Spleen (tissue), 11 donors: ENCODE results near the gene SERHL2. TPM values are rescaled to one million over a fixed set of nuclear protein-coding genes. Genes with fewer than 3 reads are reported as not detected.
A peak's percentile ranks its signal among the peaks of the same experiment; 100 is the strongest.
"Not testable (repeated sequence)": the region's sequence is repeated elsewhere in the genome, so short reads cannot be mapped to it uniquely, and the experiment has no call there.

Experiments
- DNase-seq: peaks from one replicate; pipeline ENCODE4 v3.0.0-alpha.2; 2020
- H3K27ac ChIP-seq, 8 donors: fragments of 200-600 bp; sonication (generic) in 7 of 8; 1 replicate in 4 of 8; 2 replicates in 4 of 8; pipeline versions ENCODE4 v1.5.0 to v1.8.0; 2016 to 2021; ENCODE audit warnings: inconsistent platforms in 4 of 8, mild to moderate bottlenecking in 4 of 8, moderate library complexity in 1 of 8
- H3K27me3 ChIP-seq, 7 donors: fragments of 200-600 bp; sonication (generic) in 6 of 7; replicated peaks in 1 of 7; 1 replicate in 4 of 7; 2 replicates in 3 of 7; pipeline versions ENCODE4 v1.5.0 to v1.8.0; 2016 to 2021; ENCODE audit warnings: inconsistent platforms in 3 of 7, mild to moderate bottlenecking in 1 of 7
- H3K36me3 ChIP-seq, 6 donors: fragments of 200-600 bp; sonication (generic) in 5 of 6; 1 replicate in 4 of 6; 2 replicates in 2 of 6; pipeline versions ENCODE4 v1.5.0 to v1.8.0; 2016 to 2021; ENCODE audit warnings: inconsistent platforms in 2 of 6
- H3K4me1 ChIP-seq, 6 donors: fragments of 200-600 bp; sonication (generic) in 5 of 6; 1 replicate in 3 of 6; 2 replicates in 3 of 6; pipeline versions ENCODE4 v1.5.0 to v1.8.0; 2016 to 2021; ENCODE audit warnings: inconsistent platforms in 3 of 6
- H3K4me3 ChIP-seq, 8 donors: fragments of 200-600 bp; sonication (generic) in 7 of 8; 1 replicate in 4 of 8; 2 replicates in 4 of 8; pipeline versions ENCODE4 v1.5.0 to v1.8.0; 2016 to 2021; ENCODE audit warnings: inconsistent platforms in 4 of 8, mild to moderate bottlenecking in 4 of 8, moderate library complexity in 2 of 8
- H3K9me3 ChIP-seq, 8 donors: fragments of 200-600 bp; sonication (generic) in 7 of 8; 1 replicate in 4 of 8; 2 replicates in 4 of 8; pipeline versions ENCODE4 v1.5.0 to v1.8.0; 2016 to 2021; ENCODE audit warnings: inconsistent platforms in 4 of 8
- CTCF ChIP-seq, 11 experiments: fragments of 200-600 bp in 7 of 11; fragments of 450-650 bp in 4 of 11; sonication (generic) in 4 of 11; IDR thresholded peaks in 8 of 11; conservative IDR thresholded peaks in 3 of 11; 1 replicate in 7 of 11; 2 replicates in 4 of 11; pipeline versions ENCODE4 v1.4.0 to v1.8.0; 2016 to 2021; ENCODE audit warnings: antibody characterized with exemption in 11 of 11, inconsistent platforms in 4 of 11, mild to moderate bottlenecking in 1 of 11
- POLR2A ChIP-seq, 3 donors: fragments of 450-650 bp; IDR thresholded peaks; one replicate each; pipeline ENCODE4 v1.5.1; 2017; ENCODE audit warnings: antibody characterized with exemption in 3 of 3, mild to moderate bottlenecking in 1 of 3
- POLR2AphosphoS5 ChIP-seq, 3 donors: sonication (generic); formaldehyde crosslinking; IDR thresholded peaks; one replicate each; pipeline ENCODE4 v1.5.1; 2017; ENCODE audit warnings: antibody characterized with exemption in 3 of 3
- WGBS, 5 donors: extraction: QIAGEN DNeasy Blood & Tissue Kit in 3 of 5; methylation state at CpG; one replicate each; pipeline versions ENCODE4 v1.1.5 to v1.1.7; 2013 to 2018; 5-methylcytosine and 5-hydroxymethylcytosine counted together
- intact Hi-C: fragments of 100-400 bp; cut with DNase I; formaldehyde crosslinking; loops from one replicate; pipeline ENCODE4 v1.15.0; 2023; ENCODE audit warnings: low total_unique reads
- polyA plus RNA-seq, 3 donors: library from polyadenylated mRNA; stranded (reverse); fragments of 200-250 nt; gene quantifications; one replicate each; pipeline ENCODE4 v1.2.1, GENCODE V29; 2013
- total RNA-seq, 7 donors: library from RNA; depleted of rRNA in 3 of 7; stranded (reverse); fragments of >200 nt in 3 of 7; fragmentation: NEBNext Ultra II Directional in 4 of 7; extraction: Animal tissue kit (Norgen Biotek cat#: 25700) in 4 of 7; gene quantifications; one replicate each; pipeline versions ENCODE4 v1.1.0 to v1.2.1, GENCODE V29; 2016 to 2021
- donor health status: healthy with polysubstance abuse.
- donor health status: DM: no; HTN: no; CAD: no; lungs with moderate emphysema.
- donor health status: DM: no; HTN: no; CAD: no.
- donor health status: Bipolar disorder and iron deficiency.
- donor health status: healthy.
- donor health status: DM: no; HTN: no; CAD: no.
- donor health status: DM: yes; HTN: yes; CAD: no.

SERHL2 gene
- total and polyA plus RNA-seq, 10 donors = 1.7 to 4.1 (median 2.8) TPM

- 77 to 92% (median 84%) methylated on average over 6 of the region's 6 CpGs for WGBS, 5 donors
These were observed 1.5 kb upstream of the SERHL2 start for GRCh38 chr22:42552294-42552647.

DNA sequence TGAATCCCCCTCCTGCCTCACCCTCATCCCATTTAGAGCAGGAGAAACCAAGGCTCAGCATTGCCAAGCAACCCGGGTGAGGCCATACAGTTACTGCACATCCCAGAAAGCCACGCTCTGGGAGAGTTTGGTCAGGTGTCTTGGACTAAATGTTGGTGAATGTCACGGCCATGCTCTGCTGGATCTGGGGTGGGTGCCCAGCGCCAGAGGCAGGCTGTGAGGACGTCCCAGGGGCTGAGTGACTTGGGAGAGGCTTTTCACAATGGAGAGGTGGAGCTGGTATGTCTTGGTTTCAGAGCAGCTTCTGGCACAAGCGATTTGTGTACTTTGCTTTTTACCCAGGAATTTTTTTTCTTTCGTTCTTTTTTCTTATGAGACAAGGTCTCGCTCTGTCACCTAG is 6.6 kb downstream of the SERHL2 start:
- Histone ChIP-seq H3K9me3 (no peaks in the 10 kb centered on the region), H3K4me1 (peaks cover 11 to 26% (median 18%) of the 10 kb centered on the region in 6 donors), H3K27me3 (no peaks in the 10 kb centered on the region), H3K27ac (no peak overlapping the region), H3K4me3 (no peak overlapping the region), H3K36me3 (no peaks in the 10 kb centered on the region)
- intact Hi-C loops = no loop called here
- no peak for DNase-seq
- no peak for TF ChIP-seq POLR2A (IDR thresholded peaks at IDR 0.05)
- no peak for TF ChIP-seq POLR2AphosphoS5 (IDR thresholded peaks at IDR 0.05)
- no peak for TF ChIP-seq CTCF (IDR thresholded peaks at IDR 0.05 in 8 of 11, conservative IDR thresholded peaks at IDR 0.05 in 3 of 11)
- whole genome bisulfite sequencing, 5 donors = 88 to 94% (median 89%) methylated on average over 8 of the region's 8 CpGs

More at GRCh38 chr22:42552294-42552647, 1.5 kb upstream of the SERHL2 start:
- Histone ChIP-seq H3K4me1 (peaks cover 5 to 58% (median 35%) of the 10 kb centered on the region in 6 donors), H3K27ac (peak overlapping the region in 7 of 8 donors; percentile 54 to 90 (median 81)), H3K27me3 (peaks cover 0 to 16% (median 0%) of the 10 kb centered on the region in 7 donors), H3K4me3 (peak overlapping the region in 3 of 8 donors; percentile 27 to 63 (median 29))
- H3K36me3 ChIP-seq, intact Hi-C loops, DNase-seq, H3K9me3 ChIP-seq: not testable (repeated sequence)
- peak in 3 of 11 experiments; percentile 3 to 53 (median 15) for TF ChIP-seq CTCF (IDR thresholded peaks at IDR 0.05 in 8 of 11, conservative IDR thresholded peaks at IDR 0.05 in 3 of 11)

DNA sequence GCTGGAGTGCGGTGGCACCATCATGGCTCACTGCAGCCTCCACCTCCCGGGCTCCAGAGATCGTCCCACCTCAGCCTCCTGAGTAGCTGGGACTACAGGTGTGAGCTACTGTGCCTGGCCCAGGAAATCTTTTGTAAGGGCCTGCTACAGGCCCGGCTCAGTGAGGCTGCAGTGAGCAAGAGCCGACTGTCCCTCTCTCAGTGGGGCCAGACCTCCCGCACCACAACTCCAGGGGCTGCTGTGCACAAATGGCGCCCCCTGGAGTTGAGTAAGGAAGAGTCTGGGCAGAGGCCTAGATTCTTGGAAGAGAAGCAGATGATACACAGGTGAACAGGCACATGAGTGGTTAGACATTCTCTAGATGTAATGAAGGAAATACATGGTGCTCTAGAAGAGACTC is 7.0 kb downstream of the SERHL2 start:
- 85 to 89% (median 86%) methylated on average over 7 of the region's 7 CpGs for WGBS, 5 donors

DNA sequence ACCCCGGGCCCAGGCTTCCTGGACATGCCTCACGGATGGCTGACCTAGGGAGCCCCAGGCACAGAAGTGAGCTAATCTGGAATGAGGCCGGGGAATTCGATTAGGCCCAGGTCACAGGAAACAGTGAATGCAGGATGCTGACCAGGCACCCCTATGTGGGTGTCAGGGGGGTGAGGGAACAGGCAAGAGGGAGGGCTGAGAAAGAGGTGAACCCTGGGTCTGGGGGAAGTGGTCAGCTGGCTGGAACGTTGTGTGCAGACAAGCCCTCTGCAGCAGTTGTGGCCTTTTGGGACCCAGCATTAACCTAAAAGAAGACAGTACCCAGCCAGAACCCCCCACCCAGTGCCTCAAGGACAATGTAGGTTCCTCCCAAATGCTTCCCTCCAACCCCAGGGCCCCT is 8.1 kb downstream of the SERHL2 start:
- H3K4me3 ChIP-seq = no peak overlapping the region
- H3K36me3 ChIP-seq = peaks cover 0 to 7% (median 0%) of the 10 kb centered on the region in 6 donors
- DNase-seq = no peak
- no peak for TF ChIP-seq POLR2A (IDR thresholded peaks at IDR 0.05)
- no peak for TF ChIP-seq CTCF (IDR thresholded peaks at IDR 0.05 in 8 of 11, conservative IDR thresholded peaks at IDR 0.05 in 3 of 11)
- no peak for TF ChIP-seq POLR2AphosphoS5 (IDR thresholded peaks at IDR 0.05)
- H3K9me3 ChIP-seq = no peaks in the 10 kb centered on the region
- intact Hi-C loops = no loop called here
- H3K27me3 ChIP-seq = no peaks in the 10 kb centered on the region
- whole genome bisulfite sequencing, 5 donors = 39 to 67% (median 47%) methylated on average over 5 of the region's 5 CpGs
- peaks cover 11 to 26% (median 18%) of the 10 kb centered on the region in 6 donors for H3K4me1 ChIP-seq
- peak overlapping the region in 5 of 8 donors; percentile 2 to 64 (median 37) for H3K27ac ChIP-seq

More for the DNA sequence above, 7.0 kb downstream of the SERHL2 start:
- Histone ChIP-seq H3K9me3 (no peaks in the 10 kb centered on the region), H3K27ac (no peak overlapping the region), H3K4me3 (no peak overlapping the region), H3K27me3 (no peaks in the 10 kb centered on the region), H3K4me1 (peaks cover 11 to 26% (median 18%) of the 10 kb centered on the region in 6 donors), H3K36me3 (peaks cover 0 to 2% (median 0%) of the 10 kb centered on the region in 6 donors)
- peak in 8 of 11 experiments; percentile 7 to 54 (median 30) for TF ChIP-seq CTCF (IDR thresholded peaks at IDR 0.05 in 8 of 11, conservative IDR thresholded peaks at IDR 0.05 in 3 of 11)
- TF ChIP-seq POLR2A (IDR thresholded peaks at IDR 0.05) = no peak
- no peak for TF ChIP-seq POLR2AphosphoS5 (IDR thresholded peaks at IDR 0.05)
- intact Hi-C loops = no loop called here
- no peak for DNase-seq
